PC-3 (cell line): ENCODE results near the gene ETDA.

Experiments
- EZH2phosphoT487 ChIP-seq: fragments of 300-600 bp; sonication (generic); IDR thresholded peaks from 2 replicates; pipeline ENCODE4 v1.6.1; 2018; ENCODE audit warnings: mild to moderate bottlenecking, antibody characterized with exemption, low read length, borderline replicate concordance
- TF ChIP-seq, protein P1 (sequence below): fragments of 300-600 bp; sonication (generic); conservative IDR thresholded peaks from 2 replicates; pipeline ENCODE4 v1.5.1; 2017; ENCODE audit warnings: antibody characterized with exemption, low read depth, mild to moderate bottlenecking, low read length

DNA sequence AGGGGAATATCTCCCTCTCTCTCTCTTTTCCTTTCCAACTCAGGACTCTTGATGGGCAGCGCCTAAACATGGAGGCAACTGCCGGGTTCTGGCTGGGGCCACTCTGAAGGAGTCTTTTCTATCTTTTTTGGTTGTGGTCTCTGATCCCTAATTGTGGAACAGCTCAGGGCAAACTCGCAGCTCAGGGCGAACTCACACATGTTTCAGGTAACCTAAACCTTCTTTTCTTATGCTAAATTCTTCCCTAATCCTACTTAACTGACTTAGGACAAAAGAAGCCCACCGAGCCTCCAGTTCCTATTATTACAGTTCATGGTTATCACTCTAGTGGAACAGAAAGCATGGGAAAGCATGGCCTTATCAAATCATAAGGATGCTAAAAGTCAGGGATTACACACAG is 21.3 kb downstream of the ETDA start:
- TF ChIP-seq, protein P1, sequence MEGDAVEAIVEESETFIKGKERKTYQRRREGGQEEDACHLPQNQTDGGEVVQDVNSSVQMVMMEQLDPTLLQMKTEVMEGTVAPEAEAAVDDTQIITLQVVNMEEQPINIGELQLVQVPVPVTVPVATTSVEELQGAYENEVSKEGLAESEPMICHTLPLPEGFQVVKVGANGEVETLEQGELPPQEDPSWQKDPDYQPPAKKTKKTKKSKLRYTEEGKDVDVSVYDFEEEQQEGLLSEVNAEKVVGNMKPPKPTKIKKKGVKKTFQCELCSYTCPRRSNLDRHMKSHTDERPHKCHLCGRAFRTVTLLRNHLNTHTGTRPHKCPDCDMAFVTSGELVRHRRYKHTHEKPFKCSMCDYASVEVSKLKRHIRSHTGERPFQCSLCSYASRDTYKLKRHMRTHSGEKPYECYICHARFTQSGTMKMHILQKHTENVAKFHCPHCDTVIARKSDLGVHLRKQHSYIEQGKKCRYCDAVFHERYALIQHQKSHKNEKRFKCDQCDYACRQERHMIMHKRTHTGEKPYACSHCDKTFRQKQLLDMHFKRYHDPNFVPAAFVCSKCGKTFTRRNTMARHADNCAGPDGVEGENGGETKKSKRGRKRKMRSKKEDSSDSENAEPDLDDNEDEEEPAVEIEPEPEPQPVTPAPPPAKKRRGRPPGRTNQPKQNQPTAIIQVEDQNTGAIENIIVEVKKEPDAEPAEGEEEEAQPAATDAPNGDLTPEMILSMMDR = no peak
- no peak for TF ChIP-seq EZH2phosphoT487
